HG03571 (cell line): ENCODE data around the gene TSEN2.
"Not testable (repeated sequence)": the region's sequence is repeated elsewhere in the genome, so short reads cannot be mapped to it uniquely, and the experiment has no call there.

Source experiments
- ATAC-seq: cut with Tn5 transposase; IDR thresholded peaks from one replicate; pipeline ENCODE4 v1.9.1; 2021; ENCODE audit not compliant: unreplicated experiment

TSEN2 gene

DNA sequence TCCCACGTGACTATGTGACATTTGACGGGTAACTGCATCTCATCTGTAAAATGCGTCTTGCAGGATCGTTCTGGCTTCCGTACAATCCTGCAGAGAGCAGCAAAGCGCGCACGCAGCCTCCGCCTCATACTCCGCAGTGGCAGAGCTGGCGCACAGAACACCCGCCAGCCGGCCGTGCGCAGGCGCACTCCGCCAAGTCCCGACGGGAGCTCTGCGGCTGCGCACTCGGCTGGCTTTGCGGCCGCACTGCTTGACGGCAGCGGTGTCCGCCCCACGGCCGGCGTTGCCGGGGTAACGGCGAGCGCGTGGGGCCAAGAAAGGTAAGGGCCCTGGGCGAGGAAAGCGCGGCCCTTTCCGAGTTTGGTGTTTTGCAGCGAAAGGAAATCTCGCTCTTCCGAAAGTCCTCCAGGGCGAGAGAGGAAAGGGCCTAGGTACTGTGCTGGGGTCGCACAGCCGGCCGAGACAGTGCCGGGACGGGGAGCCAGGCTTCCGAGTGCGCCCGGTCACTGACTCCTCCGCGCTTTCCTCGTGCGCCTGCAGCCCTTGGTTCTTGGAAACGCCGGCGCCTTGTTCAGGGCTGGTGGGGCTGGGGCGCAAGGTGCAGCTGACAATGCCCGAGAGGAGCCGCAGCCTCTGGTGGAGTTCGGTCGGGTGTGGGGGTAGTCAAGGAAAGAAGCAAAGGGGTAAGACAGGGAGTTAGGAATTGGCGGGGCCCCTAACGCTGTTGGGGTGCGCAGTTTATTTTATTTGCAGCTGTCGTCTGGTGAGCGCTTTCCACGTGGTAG, at the start of gene TSEN2:
TSS of gene TSEN2 (plus strand) at position 283 of the 785 bp plus-strand sequence. CDS start 5,321 bp downstream, outside the sequence.
- ATAC-seq: peak; percentile 94

DNA sequence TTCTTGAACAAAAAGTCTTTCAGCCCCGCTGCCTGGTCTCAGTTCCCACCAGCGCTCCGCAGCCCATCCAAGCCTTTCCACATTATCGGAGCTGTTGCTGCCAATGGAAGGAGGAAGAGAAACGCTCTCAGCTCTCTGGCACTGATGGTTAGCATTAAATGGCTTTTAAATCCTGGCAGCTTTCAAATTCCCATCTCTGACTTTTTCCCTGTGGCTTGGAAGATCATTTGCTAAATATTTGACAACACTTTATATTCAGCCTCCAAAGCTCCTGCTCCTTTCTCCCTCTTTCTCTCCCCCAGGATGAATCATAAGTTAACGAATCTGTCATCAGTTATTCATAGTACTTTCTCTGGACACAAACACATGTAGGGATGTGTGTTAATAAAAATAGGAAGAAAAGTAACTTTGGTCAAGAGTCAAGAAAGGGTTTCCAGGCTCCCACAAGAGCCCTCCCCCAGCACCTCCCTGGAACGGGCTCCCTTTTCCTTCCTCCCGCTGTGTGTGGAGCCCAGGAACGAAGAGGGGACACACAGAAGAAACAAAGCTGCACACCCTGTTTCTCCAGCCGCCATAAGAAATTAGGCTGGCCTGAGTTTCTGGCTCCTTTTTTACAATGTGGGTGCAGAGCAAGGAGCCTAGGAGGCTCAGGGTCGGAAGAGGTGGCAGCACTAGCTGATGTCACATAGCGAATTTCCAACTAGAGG, 47.6 kb upstream of the TSEN2 start:
- ATAC-seq: no peak

DNA sequence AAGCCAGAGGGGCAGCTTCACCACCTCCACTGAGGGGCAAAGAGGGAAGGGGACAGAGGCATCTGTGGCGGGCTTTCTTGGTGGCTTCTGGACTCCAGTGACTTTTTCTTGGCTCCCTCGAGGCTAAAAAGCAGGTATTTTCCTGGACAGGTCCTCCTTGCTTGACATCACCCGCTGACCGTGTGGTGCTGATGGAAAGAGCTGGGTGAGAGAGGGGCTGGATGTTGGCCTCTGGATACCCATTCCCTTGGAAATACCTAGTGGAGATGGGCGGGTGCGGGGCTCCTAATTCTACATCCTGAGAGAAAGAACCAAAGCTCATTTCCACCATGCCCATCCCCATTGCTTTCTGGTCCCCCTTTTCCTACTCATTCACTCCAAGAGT, 47.1 kb upstream of the TSEN2 start:
- ATAC-seq: no peak

DNA sequence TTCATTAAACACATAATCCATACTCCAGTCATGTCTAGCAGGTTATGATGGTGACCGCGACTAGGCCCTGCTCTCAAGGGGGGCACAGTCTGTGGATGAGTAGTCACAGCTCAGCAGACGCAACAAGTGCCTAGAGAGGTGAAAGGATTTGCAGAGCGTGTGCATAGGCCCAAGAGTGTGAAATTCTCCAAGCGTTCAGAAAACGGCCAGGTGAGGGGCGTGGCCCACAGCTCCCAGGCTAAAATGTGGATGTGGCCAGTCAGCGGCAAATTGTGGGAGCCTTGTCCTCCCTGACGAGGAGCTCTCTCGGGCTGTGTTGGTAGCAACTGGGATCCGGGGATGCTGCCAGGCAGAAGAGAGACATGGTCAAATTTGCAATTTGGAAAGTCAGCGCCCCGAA, 46.4 kb upstream of the TSEN2 start:
- ATAC-seq: no peak

DNA sequence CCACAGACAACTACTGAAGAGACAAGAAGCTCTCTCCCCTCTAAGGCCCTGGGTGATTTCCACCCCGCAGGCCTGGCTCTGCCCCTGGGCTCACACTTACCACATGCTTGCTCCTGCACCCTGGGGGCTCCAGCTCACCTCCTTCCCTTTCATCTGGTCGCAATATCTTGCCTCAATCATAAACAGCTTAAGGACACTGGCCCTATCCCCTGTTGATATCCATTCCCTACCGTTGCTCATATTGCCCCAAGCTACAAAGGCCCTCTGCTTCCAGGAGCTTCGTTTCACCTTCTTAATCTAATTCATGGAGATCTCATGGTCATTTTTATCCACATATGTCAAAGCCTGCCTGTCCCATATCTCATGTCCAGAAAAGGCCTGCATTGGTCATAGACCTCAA, 46.0 kb upstream of the TSEN2 start:
- ATAC-seq: no peak

DNA sequence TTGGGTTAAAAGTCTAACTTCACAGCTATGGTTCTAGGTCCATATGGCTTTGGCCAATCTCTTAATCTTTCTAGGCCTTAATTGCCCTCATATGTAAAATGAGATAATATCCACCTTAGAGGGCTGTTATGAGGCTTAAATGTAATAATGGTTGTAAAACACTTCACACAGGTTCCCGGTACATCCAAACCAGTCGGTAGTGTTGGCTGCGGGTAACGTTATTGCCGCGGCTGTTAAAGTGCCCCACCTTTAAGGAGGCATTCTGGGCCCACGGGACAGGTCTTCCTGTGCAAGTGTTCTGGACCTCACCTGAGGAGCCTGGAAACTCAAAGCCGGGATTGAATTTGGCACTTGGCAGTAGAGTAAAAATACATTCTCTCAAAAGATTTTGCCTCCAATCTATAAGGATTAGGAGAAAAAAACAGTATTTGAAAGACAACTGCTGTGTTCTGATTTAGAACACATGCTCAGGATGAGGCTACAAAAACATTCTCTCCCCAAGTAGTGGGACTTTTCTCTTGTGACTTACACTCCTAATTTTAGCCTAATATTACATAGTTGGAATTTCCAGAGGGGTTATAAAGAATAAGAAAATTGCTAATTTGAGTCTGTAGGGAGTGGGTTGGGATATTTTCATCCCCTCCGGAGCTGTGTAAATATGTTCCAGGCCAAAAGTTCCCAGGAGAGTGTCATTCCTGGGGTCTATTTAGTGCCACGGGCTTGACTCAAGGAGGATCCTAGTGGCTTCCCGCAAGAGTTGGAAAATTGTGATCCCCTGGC, 44.9 kb upstream of the TSEN2 start:
- ATAC-seq: no peak

DNA sequence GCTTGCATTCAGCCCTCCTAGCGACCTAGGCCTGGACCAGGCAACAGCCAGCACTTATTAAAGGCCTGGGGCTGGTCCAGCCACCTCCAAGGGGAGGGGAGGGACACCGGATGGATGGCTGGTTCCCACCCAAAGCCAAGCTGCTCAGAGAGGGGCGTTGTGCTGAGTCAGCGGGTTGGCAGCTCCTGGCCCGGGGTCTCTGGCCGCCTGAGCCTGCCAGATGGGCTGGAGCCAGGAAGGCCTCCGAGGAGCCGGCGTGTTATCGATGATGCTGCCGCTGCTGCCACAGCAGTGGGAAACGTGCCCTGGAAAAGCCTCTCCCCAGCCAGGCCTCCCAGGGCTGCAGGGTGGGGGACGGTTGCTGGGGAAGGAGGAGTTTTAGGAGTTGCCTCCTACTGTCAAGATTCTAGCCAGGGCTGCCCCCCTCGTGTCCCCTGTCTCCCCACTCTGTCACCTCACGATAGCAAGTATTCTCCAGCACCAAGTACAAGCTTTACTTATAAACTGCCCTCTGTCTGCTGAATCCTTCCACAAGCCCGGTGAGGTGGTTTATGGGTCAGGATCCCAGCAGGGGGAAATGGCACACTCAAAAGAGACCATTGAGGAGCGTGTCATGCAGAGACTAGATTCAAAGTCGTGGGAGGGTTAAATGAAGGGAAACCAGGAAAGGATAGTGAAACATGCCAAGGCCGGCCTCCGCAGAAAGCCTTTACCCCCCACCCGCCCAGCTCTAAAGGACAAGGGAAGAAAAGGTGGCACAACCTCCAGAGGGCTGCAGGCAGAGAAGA, 43.2 kb upstream of the TSEN2 start:
- no peak for ATAC-seq

DNA sequence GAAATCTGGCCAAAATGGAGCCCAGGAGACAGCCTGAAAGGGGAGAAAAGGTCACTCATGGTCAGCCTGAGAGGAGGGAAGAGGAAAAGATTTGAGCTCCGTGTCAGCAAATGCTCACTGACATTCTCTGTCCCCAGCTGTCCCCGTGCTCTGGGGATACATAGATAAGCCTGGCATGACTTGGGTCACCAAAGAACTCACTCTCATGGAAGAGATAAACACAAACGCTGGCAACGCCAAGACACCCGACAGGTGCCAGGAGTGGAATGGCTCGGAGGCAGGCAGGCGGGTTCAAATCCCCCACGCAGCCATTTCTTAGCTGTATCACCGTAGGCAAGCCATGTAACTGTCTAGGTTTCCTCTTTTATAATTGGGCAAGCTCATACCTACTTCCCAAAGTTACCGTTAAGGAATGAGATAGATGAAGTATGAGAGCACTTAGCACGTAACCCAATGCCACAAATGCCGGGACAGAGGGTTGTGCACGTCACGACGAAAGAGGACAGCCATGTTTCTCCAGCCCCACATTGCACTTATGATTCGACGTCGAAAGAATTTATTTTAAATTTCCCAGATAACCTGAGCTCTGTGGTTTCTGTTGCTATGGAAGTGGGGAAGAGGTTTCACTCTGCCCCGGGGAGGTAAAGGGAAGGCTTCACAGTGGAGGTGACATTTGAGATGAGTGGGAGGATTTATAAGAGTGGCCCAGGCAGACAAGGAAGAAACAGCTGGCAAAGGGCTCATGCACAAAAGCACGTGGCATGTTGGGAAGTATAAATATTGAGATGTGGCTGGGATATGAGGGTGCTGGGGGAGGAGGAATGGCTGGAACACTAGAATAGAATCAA, 41.4 kb upstream of the TSEN2 start:
- ATAC-seq: no peak

DNA sequence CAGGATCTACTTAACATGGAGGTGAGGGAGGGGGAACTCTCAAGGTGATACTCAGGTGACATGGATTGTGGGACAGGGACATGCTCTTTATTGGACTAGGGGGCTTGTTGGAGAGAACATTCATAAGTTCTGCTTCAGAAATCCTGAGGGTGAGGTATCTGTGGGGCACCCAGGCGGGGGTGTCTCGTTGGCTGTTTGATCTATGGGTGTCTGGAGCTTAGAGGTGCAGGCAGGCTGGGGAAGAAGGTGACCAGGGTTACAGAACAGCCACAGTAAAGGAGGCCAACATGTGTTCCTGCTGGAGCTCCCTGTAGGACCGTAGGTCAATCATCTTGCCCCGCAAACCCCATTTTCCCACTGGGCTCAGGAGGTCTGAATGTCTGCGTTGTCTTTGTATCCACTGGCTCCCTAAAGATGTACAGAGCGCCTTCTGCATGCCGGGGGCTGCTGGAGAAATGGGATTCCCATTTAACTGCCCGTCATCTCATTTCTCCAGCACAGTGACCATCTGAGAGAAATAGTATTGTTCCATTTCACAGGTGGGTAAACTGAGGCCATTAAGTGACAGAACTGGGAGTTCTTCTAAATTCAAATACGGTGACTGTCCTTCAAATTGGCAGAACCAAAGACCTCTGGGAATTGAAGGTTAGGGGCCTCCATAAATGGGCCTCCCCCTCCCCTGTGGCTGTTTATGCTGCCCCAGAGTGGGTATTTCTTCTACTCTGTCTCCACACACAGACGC, 40.3 kb upstream of the TSEN2 start:
- no peak for ATAC-seq

DNA sequence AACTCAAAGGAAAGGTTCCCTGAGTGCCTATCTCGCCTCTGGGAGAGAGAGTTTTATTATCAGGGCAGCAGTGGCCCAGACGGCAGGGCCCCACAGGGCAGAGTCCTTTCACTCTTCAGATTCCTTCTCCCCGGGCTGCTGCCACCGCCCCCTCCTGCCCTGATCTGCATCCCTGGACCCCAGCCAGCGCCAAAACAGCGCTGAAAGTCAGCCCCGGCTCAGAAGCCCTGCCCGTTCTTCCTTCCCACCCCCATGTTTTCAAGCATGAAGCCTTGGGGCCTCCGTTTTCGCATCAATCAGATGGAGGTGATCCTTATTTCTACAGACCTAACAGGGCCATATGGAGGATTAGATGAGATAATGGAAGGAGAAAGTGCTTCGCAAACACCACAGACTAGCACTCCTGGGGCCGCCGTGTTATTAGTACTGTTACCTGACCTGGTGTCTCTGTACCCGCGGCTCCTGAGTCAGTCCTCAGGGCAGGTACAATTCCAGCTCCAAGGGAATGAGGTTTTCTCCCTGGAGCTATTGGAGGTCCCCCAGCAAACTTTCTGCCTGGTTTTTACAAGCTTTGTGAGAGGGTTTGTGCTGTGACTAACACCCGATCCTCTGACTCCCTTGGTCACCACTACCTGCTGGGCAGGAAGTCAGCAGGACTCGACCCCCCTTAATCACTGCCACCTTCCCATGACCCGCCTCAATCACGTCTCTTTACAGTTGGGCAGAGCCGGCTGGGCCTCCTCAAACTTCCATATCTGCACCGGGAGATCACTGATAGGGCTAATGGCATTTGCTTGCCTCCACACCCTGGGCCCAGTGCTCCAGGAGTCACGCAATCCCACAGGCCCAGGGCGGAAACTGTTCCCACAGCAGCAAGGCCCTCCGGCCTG, 39.5 kb upstream of the TSEN2 start:
- ATAC-seq: no peak

DNA sequence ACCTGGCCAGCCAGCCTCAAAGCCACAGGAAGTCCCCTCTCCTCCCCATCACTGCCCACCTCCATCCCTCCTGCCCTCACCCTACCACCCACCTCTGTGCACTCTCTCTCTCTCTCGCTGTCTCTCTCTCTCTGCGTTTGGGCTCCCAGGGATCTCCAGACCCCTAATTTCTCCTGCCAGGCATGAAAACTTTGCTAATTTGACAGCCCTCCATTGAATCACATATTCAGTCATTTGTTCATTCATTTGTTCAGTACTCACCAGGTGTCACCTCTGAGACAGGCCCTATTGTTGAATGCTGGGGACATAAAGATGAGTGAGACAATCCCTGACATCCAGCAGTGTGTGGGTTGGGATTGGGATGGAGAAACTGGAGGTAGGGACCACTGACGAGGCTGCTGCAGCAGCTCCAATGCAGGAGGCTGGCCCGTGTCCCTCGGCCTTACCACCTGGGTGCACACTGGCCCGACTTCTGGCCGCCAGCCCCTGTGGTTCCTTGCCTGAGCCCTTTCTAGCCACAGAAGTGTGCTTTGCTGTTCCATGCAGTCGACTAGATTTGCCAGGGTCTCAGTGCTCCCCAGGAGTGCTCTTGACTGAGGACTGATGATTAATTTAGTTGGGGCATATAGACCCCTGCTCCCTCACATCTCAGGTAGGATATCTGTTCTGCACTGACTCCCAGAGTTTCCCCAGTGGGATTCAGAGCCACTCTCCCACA, 38.6 kb upstream of the TSEN2 start:
- ATAC-seq: no peak

DNA sequence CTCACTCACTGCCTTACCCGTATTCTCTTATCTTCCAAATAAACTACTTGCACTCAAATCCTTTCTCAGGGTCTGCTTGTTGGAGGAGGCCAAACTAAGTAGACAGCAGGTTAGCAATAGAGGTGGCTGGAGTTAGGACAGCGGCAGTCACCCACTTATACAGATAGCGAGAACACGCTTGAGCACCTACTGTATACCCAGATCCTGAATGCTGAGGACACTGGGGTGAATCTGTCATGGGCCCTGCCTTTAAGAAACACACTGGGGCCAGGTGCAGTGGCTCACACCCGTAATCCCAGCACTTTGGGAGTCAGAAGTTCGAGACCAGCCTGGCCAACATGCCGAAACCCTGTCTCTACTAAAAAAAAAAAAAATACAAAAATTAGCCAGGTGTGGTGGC, 38.0 kb upstream of the TSEN2 start:
- ATAC-seq: no peak

DNA sequence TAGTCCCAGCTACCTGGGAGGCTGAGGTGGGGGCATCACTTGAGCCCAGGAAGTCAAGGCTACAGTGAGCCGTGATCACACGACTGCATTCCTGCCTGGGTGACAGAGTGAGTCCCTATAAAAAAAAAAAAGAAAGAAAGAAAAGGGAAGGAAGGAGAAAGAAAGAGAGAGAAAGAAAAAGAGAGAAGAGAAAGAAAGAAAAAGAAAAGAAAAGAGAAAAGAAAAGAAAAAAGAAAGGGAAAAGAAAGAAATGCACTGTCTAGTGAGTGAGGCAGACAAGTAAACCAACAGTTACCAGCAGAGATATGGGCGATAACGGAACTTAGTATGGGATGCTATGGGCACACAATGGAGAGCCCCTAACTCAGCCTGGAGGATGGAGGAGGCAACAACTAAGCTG, 37.2 kb upstream of the TSEN2 start:
- no peak for ATAC-seq

DNA sequence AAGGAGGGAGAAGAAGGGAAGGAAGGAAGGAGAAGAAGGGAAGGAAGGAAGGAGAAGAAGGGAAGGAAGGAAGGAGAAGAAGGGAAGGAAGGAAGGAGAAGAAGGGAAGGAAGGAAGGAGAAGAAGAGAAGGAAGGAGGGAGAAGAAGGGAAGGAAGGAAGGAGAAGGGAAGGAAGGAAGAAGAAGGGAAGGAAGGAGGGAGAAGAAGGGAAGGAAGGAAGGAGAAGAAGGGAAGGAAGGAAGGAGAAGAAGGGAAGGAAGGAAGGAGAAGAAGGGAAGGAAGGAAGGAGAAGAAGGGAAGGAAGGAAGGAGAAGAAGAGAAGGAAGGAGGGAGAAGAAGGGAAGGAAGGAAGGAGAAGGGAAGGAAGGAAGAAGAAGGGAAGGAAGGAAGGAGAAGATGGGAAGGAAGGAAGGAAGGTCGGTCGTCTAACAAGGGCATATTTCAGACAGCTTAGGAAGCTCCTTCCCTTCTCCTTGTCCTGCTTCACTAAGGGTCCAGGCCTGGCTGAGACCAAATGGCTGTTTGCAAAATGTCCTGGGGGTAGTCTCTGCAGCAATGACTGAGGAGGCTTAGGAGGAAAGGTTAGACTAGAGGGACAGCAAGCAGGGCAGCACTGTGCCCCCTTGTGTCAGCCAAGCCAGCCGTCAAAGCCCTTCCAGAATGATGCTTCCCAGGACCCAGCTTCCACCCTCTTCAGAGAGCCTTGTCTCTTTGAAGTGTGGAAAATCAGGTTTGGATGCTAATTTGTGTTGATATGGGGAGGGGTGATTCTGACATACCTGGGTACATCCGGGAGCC, 35.7 kb upstream of the TSEN2 start:
- ATAC-seq: not testable (repeated sequence)

DNA sequence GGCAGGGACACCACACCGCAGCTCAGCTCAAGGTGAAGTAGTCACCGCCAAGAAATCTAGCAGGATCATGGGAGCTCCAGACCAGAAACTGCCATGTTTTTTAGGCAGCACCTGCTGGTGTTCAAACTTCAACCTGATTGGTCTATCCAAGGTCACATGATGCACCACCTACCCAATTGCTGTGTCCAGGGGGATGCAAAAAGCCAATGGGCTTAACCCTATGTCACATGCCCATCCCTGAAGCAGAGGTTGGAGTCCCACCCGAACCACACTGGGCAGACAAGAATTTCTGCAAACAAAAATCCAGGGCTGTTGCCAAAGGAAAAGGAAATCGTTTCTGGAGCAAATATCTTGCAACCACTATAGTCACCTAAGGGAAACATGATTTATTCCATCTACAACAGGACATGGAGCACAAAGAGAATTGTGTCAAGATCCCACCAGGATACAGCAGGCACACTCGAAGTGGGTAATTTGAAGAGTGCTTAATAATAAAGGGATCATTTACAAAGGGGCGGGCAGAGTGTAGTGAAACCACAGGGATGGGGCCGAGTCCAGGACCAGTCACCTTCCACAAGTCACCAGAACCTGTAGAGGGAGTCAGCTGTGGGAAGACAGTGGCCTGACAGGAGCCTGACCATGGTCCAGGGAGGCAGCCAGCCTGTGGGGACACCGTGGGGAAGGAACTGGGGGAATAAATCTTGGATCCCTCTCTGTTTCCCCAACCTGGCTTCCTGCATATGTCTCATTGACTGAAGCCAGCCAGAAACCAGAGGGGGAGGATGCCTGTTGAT, 34.2 kb upstream of the TSEN2 start:
- no peak for ATAC-seq

DNA sequence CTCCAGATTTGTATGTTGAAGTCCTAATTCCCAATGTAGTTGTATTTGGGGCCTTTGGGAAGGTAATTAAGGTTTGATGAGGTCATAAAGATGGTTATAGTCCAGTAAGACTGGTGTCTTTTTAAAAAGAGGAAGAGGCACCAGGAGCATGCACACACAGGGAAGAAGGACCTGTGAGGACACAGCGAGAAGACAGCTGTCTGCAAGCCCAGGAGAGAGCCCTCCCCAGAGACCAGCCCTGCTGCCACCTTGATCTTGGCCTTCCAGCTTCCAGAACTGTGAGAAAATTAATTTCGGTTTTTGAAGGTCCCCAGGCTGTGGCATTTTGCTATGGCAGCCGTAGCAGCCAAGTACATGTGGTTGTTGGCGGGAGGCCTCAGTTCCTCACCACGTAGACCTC, 32.8 kb upstream of the TSEN2 start:
- no peak for ATAC-seq
